Astrocyte (in vitro differentiated cells and primary cell): ENCODE measurements around the gene TNFRSF12A. TPM values are rescaled to one million over a fixed set of nuclear protein-coding genes. Genes with fewer than 3 reads are reported as not detected.

Source experiments
- DNase-seq: peaks from one replicate; pipeline ENCODE4 v3.0.0-alpha.2; 2010; ENCODE audit warnings: low read depth
- FAIRE-seq: peaks from 2 replicates; lab custom pipeline; 2011; peaks lifted over from hg19 to GRCh38; lab: Jason Lieb, UNC
- H2AFZ ChIP-seq: 2 replicates; pipeline ENCODE4 v1.6.0; 2012; ENCODE audit warnings: low read depth, low read length, inconsistent platforms
- H3K27ac ChIP-seq: 2 replicates; pipeline ENCODE4 v1.5.1; 2011; ENCODE audit warnings: low read depth, low read length, inconsistent platforms
- H3K27me3 ChIP-seq: 2 replicates; pipeline ENCODE4 v1.6.0; 2011; ENCODE audit warnings: low read length, inconsistent platforms; ENCODE audit not compliant: insufficient read depth
- H3K36me3 ChIP-seq: 2 replicates; pipeline ENCODE4 v1.5.1; 2011; ENCODE audit warnings: low read length, inconsistent platforms; ENCODE audit not compliant: insufficient read depth
- H3K4me1 ChIP-seq: 2 replicates; pipeline ENCODE4 v1.5.1; 2011; ENCODE audit warnings: low read length, inconsistent platforms; ENCODE audit not compliant: insufficient read depth
- H3K4me2 ChIP-seq: 2 replicates; pipeline ENCODE4 v1.6.0; 2012; ENCODE audit warnings: low read length, inconsistent platforms
- H3K4me3 ChIP-seq: 2 replicates; pipeline ENCODE4 v1.5.1; 2011; ENCODE audit warnings: low read depth, mild to moderate bottlenecking, low read length, inconsistent platforms; ENCODE audit not compliant: insufficient read depth
- H3K79me2 ChIP-seq: 2 replicates; pipeline ENCODE4 v1.6.0; 2012; ENCODE audit warnings: mild to moderate bottlenecking, low read length, inconsistent platforms; ENCODE audit not compliant: insufficient read depth
- H3K9ac ChIP-seq: 2 replicates; pipeline ENCODE4 v1.6.0; 2012; ENCODE audit warnings: mild to moderate bottlenecking, low read length, inconsistent platforms
- H3K9me3 ChIP-seq: 2 replicates; pipeline ENCODE4 v1.5.1; 2012; ENCODE audit warnings: low read depth, mild to moderate bottlenecking, low read length, inconsistent platforms; ENCODE audit not compliant: insufficient read depth
- H4K20me1 ChIP-seq: 2 replicates; pipeline ENCODE4 v1.6.0; 2012; ENCODE audit warnings: low read length, inconsistent platforms; ENCODE audit not compliant: insufficient read depth
- H3K27ac Mint-ChIP-seq: one replicate; pipeline ENCODE4 v1.8.0; 2021; ENCODE audit warnings: mild to moderate bottlenecking, mixed read lengths; ENCODE audit not compliant: unreplicated experiment
- H3K27me3 Mint-ChIP-seq: one replicate; pipeline ENCODE4 v1.8.0; 2021; ENCODE audit warnings: low read depth, mixed read lengths; ENCODE audit not compliant: unreplicated experiment
- H3K36me3 Mint-ChIP-seq: one replicate; pipeline ENCODE4 v1.8.0; 2021; ENCODE audit warnings: low read depth, mixed read lengths; ENCODE audit not compliant: unreplicated experiment
- H3K4me1 Mint-ChIP-seq: one replicate; pipeline ENCODE4 v1.8.0; 2021; ENCODE audit warnings: low read depth, mixed read lengths; ENCODE audit not compliant: unreplicated experiment
- H3K4me3 Mint-ChIP-seq: one replicate; pipeline ENCODE4 v1.8.0; 2021; ENCODE audit warnings: mild to moderate bottlenecking, moderate library complexity, mixed read lengths; ENCODE audit not compliant: unreplicated experiment
- H3K9me3 Mint-ChIP-seq: one replicate; pipeline ENCODE4 v1.8.0; 2021; ENCODE audit warnings: mild to moderate bottlenecking, mixed read lengths; ENCODE audit not compliant: unreplicated experiment
- EZH2 ChIP-seq: IDR thresholded peaks from 2 replicates; pipeline ENCODE4 v1.6.1; 2012; ENCODE audit warnings: mild to moderate bottlenecking, low read length, inconsistent platforms; ENCODE audit not compliant: insufficient read depth
- total RNA-seq: library from RNA; stranded (reverse); gene quantifications from 2 replicates; pipeline ENCODE4 v1.2.1, GENCODE V29; 2021
- TF ChIP-seq, protein P1 (sequence below): IDR thresholded peaks from 2 replicates; pipeline ENCODE4 v1.5.1; 2011; ENCODE audit warnings: low read depth, mild to moderate bottlenecking, inconsistent platforms, low read length, moderate library complexity; ENCODE audit not compliant: insufficient read depth

TNFRSF12A gene
- total RNA-seq, 1 donor from 2014 or later: 262 TPM

DNA sequence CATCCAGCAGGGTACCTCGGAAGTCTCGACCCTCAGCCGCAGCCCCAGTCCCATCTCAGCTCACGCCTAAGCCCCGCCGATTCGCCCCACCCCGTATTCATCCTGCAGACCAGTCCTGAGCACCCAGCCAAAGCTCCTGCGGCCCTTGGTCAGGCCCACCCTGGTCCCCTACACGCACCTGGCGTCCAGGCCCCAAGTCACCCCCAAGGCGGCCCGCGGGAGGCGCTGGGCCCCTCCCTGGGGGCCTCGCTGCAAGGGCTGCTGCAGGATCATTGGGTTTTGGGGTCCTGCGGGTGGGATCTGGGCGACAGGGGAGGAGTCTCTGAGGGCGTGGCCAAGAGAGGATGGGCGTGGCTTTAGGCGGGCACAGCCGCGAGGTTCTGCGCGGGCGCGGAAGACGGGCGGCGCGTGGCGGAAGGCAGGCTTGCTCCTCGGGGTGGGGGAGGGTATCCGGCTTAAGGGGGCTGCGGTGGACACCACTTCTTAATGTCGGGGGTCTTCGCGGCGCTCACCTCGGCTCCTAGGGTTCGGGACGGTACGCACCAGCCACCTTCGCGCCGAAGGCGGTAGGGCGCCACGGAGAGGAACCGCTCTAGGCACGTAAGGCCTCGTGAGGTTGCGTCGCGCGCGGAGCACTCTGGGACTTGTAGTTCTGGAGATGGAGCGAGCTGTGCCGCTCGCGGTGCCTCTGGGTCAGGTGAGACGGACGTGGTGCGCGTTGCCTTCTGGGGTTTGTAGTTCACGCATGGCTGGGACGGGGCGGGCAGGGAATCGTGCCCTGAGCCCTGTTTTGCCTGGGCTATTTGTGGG lies 3.7 kb downstream of the TNFRSF12A start, which contains the start of the genes HCFC1R1 and THOC6:
HCFC1R1 (minus strand) TSS at position 274 of the 810 bp plus-strand sequence; CDS start at position 273, 1 bp downstream.
THOC6 (plus strand) TSS at position 367 of the 810 bp plus-strand sequence; CDS start at position 659, 292 bp downstream.
- FAIRE-seq (no peak), DNase-seq (peak; percentile 94)
- Mint-ChIP-seq H3K4me3 (peak within 1 kb of the TSS; percentile 93), H3K36me3 (peaks cover 7% of the 10 kb centered on the region), H3K27ac (peak within 1 kb of the TSS; percentile 100), H3K4me1 (peaks cover 8% of the 10 kb centered on the region), H3K27me3 (no peaks in the 10 kb centered on the region), H3K9me3 (no peaks in the 10 kb centered on the region)
- Histone ChIP-seq H3K4me3 (peak within 1 kb of the TSS; percentile 63), H3K36me3 (no peaks in the 10 kb centered on the region), H3K27ac (peak within 1 kb of the TSS; percentile 100), H3K4me2 (peak within 1 kb of the TSS; percentile 88), H3K79me2 (peaks cover 5% of the 10 kb centered on the region), H3K4me1 (peaks cover 27% of the 10 kb centered on the region), H3K9me3 (peaks cover under 1% of the 10 kb centered on the region), H3K9ac (peak within 1 kb of the TSS; percentile 99), H2AFZ (no peak within 1 kb of the TSS), H3K27me3 (peaks cover 4% of the 10 kb centered on the region), H4K20me1 (peaks cover 32% of the 10 kb centered on the region)
- no peak for TF ChIP-seq EZH2
- TF ChIP-seq, protein P1, sequence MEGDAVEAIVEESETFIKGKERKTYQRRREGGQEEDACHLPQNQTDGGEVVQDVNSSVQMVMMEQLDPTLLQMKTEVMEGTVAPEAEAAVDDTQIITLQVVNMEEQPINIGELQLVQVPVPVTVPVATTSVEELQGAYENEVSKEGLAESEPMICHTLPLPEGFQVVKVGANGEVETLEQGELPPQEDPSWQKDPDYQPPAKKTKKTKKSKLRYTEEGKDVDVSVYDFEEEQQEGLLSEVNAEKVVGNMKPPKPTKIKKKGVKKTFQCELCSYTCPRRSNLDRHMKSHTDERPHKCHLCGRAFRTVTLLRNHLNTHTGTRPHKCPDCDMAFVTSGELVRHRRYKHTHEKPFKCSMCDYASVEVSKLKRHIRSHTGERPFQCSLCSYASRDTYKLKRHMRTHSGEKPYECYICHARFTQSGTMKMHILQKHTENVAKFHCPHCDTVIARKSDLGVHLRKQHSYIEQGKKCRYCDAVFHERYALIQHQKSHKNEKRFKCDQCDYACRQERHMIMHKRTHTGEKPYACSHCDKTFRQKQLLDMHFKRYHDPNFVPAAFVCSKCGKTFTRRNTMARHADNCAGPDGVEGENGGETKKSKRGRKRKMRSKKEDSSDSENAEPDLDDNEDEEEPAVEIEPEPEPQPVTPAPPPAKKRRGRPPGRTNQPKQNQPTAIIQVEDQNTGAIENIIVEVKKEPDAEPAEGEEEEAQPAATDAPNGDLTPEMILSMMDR: no peak

DNA sequence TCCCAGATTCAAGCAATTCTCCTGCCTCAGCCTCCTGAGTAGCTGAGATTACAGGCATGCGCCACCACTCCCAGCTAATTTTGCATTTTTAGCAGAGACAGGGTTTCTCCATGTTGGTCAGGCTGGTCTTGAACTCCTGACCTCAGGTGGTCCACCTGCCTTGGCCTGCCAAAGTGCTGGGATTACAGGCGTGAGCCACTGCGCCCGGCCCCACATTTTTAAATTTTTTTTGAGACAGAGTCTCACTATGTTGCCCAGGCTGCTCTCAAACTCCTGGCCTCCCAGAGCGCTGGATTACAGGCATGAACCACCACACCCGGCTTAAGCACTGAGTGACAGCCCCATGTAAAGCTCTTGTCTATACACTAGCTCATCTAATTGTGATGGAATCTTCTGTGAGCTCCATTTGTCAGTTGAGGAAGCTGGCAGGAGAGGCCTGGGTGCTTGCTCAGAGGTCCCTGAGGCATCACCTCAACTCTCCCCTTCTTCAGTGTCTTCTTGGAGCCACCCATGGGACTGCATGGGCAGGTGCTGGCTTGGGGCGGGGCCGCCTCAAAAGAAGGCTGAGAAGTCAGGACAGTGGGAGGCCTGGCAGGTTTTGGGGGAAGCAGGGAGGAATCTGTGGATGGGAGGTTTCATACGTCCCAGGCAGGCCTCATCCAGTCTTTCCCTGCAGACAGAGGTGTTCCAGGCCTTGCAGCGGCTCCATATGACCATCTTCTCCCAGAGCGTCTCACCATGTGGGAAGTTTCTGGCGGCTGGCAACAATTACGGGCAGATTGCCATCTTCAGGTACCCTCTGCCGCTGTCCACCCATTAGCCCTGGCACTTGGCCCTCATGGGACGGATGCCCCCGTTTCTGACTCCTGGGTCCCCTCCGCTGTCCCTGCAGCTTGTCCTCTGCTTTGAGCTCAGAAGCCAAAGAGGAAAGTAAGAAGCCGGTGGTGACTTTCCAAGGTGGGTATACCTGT lies 5.1 kb downstream of the TNFRSF12A start:
- FAIRE-seq (no peak), DNase-seq (no peak)
- H3K36me3 Mint-ChIP-seq: peaks cover 10% of the 10 kb centered on the region
- H3K4me1 Mint-ChIP-seq: peaks cover 4% of the 10 kb centered on the region
- H3K9ac ChIP-seq: no peak overlapping the region
- H3K4me2 ChIP-seq: no peak overlapping the region
- peaks cover 3% of the 10 kb centered on the region for H3K9me3 ChIP-seq
- TF ChIP-seq, protein P1: no peak
- TF ChIP-seq EZH2: no peak
- H2AFZ ChIP-seq: no peak overlapping the region
- H3K4me3 Mint-ChIP-seq: peak overlapping the region; percentile 93
- no peaks in the 10 kb centered on the region for H3K9me3 Mint-ChIP-seq
- no peaks in the 10 kb centered on the region for H3K36me3 ChIP-seq
- H3K4me1 ChIP-seq: peaks cover 31% of the 10 kb centered on the region
- H3K27me3 ChIP-seq: peaks cover 15% of the 10 kb centered on the region
- peaks cover 37% of the 10 kb centered on the region for H4K20me1 ChIP-seq
- H3K27me3 Mint-ChIP-seq: no peaks in the 10 kb centered on the region
- H3K79me2 ChIP-seq: peaks cover 5% of the 10 kb centered on the region
- no peak overlapping the region for H3K27ac ChIP-seq
- H3K4me3 ChIP-seq: no peak overlapping the region
- H3K27ac Mint-ChIP-seq: no peak overlapping the region
